Erythroblast (primary cell): Measurements from ENCODE around the gene TUB.

Experiments used
- GATA1 ChIP-seq: IDR thresholded peaks from 2 replicates; pipeline ENCODE4 v1.6.1; 2011; ENCODE audit warnings: low read depth, mild to moderate bottlenecking, control low read depth, low read length, moderate library complexity
- POLR2A ChIP-seq: IDR thresholded peaks from 2 replicates; pipeline ENCODE4 v1.6.1; 2011; ENCODE audit warnings: mild to moderate bottlenecking, low read length

- TF ChIP-seq POLR2A = no peak
- no peak for TF ChIP-seq GATA1
These were observed 22.8 kb upstream of the TUB start for GRCh38 chr11:8058216-8058615.
